HCT116 (cell line): ENCODE measurements around the gene NDUFV3. TPM values are rescaled to one million over a fixed set of nuclear protein-coding genes. Genes with fewer than 3 reads are reported as not detected.

ENCODE experiments used
- ATAC-seq: fragments of 200-7000 bp; cut with Tn5 transposase; 2 replicates; pipeline ENCODE4 v1.9.1; 2020; ENCODE audit warnings: mild to moderate bottlenecking, moderate library complexity
- BruUV-seq: library from RNA; stranded (reverse); fragments of 400-500 nt; replicated peaks from 2 replicates; lab custom pipeline; 2021; lab: Mats Ljungman, UMichigan
- CTCF ChIA-PET: fragments of 300-600 bp; sonication (Branson Sonifier 250); formaldehyde crosslinking; loops from one replicate; lab custom pipeline; 2021; ENCODE audit warnings: antibody characterized with exemption; lab: Charles Lee
- POLR2A ChIA-PET: fragments of 300-600, 350-600 bp; sonication (Branson Sonifier 250); formaldehyde crosslinking; loops from one replicate; lab custom pipeline; 2021; ENCODE audit warnings: antibody characterized with exemption; lab: Charles Lee
- RAD21 ChIA-PET, 2 experiments: fragments of 300-600 bp; sonication (Branson Sonifier 250); formaldehyde crosslinking; loops; one replicate each; lab custom pipeline; 2023; ENCODE audit warnings: low total read pairs in 2 of 2; ENCODE audit not compliant: uncharacterized antibody in 2 of 2, unreplicated experiment in 2 of 2, low non-redundant PET in 1 of 2; lab: Charles Lee
- DNase-seq: peaks from one replicate; pipeline ENCODE4 v3.0.0-alpha.2; 2010; ENCODE audit warnings: low read depth, low spot score
- H2AFZ ChIP-seq: fragments of 200-600 bp; shearing (Covaris generic), sonication (generic); 2 replicates; pipeline ENCODE4 v1.6.1; 2017; ENCODE audit warnings: low read depth, mixed run types, mixed read lengths, antibody characterized with exemption, low read length; ENCODE audit not compliant: poor library complexity, severe bottlenecking
- H3K27ac ChIP-seq: 2 replicates; pipeline ENCODE4 v1.5.1; 2012; ENCODE audit warnings: low read depth, low read length
- H3K27me3 ChIP-seq: fragments of 200-600 bp; sonication (generic); 2 replicates; pipeline ENCODE4 v1.6.1; 2016; ENCODE audit warnings: mixed run types, low read length, mixed read lengths; ENCODE audit not compliant: insufficient read depth
- H3K36me3 ChIP-seq, 2 experiments: fragments of 200-500 bp in 1 of 2; fragments of 200-600 bp in 1 of 2; sonication (Bioruptor generic) in 1 of 2; sonication (generic) in 1 of 2; 2 replicates each; pipeline versions ENCODE4 v1.5.1 to v1.6.1; 2014 to 2016; ENCODE audit warnings: low read length in 2 of 2, inconsistent platforms in 1 of 2, mixed read lengths in 1 of 2, mixed run types in 1 of 2; ENCODE audit not compliant: insufficient read depth in 2 of 2, control insufficient read depth in 1 of 2
- H3K4me1 ChIP-seq, 2 experiments: fragments of 200-600 bp in 1 of 2; sonication (generic) in 1 of 2; 2 replicates each; pipeline versions ENCODE4 v1.5.1 to v1.6.1; 2012 to 2017; ENCODE audit warnings: low read length in 2 of 2, inconsistent platforms in 1 of 2, mild to moderate bottlenecking in 1 of 2, mixed read lengths in 1 of 2, mixed run types in 1 of 2, moderate library complexity in 1 of 2; ENCODE audit not compliant: insufficient read depth in 2 of 2, control insufficient read depth in 1 of 2
- H3K4me2 ChIP-seq: fragments of 200-600 bp; sonication (generic); 2 replicates; pipeline ENCODE4 v1.6.1; 2017; ENCODE audit warnings: mixed run types, low read length, mixed read lengths
- H3K4me3 ChIP-seq, 2 experiments: fragments of 200-600 bp in 1 of 2; sonication (generic) in 1 of 2; replicated peaks in 1 of 2; 2 replicates each; pipeline ENCODE4 v1.5.1; 2011 to 2016; ENCODE audit warnings: low read length in 2 of 2, control low read depth in 1 of 2, low read depth in 1 of 2, mild to moderate bottlenecking in 1 of 2, mixed read lengths in 1 of 2, mixed run types in 1 of 2
- H3K79me2 ChIP-seq: fragments of 200-600 bp; sonication (generic); 2 replicates; pipeline ENCODE4 v1.6.1; 2017; ENCODE audit warnings: mild to moderate bottlenecking, mixed run types, low read length, moderate library complexity, mixed read lengths; ENCODE audit not compliant: insufficient read depth
- H3K9ac ChIP-seq: fragments of 200-600 bp; sonication (generic); 2 replicates; pipeline ENCODE4 v1.6.1; 2016; ENCODE audit warnings: low read length, mixed read lengths
- H3K9me2 ChIP-seq: fragments of 200-600 bp; sonication (generic), shearing (Covaris generic); 2 replicates; pipeline ENCODE4 v1.6.1; 2017; ENCODE audit warnings: mixed run types, mild to moderate bottlenecking, moderate library complexity; ENCODE audit not compliant: insufficient read depth
- H3K9me3 ChIP-seq, 2 experiments: fragments of 200-500 bp in 1 of 2; fragments of 200-600 bp in 1 of 2; sonication (Bioruptor generic) in 1 of 2; sonication (generic) in 1 of 2; 2 replicates each; pipeline ENCODE4 v1.6.1; 2014 to 2017; ENCODE audit warnings: low read length in 2 of 2, mixed read lengths in 2 of 2, inconsistent platforms in 1 of 2, low read depth in 1 of 2, mild to moderate bottlenecking in 1 of 2, mixed run types in 1 of 2, moderate library complexity in 1 of 2; ENCODE audit not compliant: control insufficient read depth in 1 of 2, insufficient read depth in 1 of 2
- H4K20me1 ChIP-seq: fragments of 200-600 bp; sonication (generic), shearing (Covaris generic); 2 replicates; pipeline ENCODE4 v1.6.1; 2017; ENCODE audit warnings: mixed run types, mild to moderate bottlenecking, moderate library complexity; ENCODE audit not compliant: insufficient read depth
- ATF3 ChIP-seq: IDR thresholded peaks from 2 replicates; pipeline ENCODE4 v1.6.1; 2012
- CBX3 ChIP-seq: IDR thresholded peaks from 2 replicates; pipeline ENCODE4 v1.6.1; 2012; ENCODE audit warnings: low read depth
- EGR1 ChIP-seq: IDR thresholded peaks from 2 replicates; pipeline ENCODE4 v1.6.1; 2012; ENCODE audit warnings: low read depth
- EZH2 ChIP-seq: fragments of 200-600 bp; sonication (generic); IDR thresholded peaks from 2 replicates; pipeline ENCODE4 v1.6.1; 2017; ENCODE audit warnings: antibody characterized with exemption, mixed run types
- EZH2phosphoT487 ChIP-seq: fragments of 200-600 bp; IDR thresholded peaks from 2 replicates; pipeline ENCODE4 v1.6.1; 2018; ENCODE audit warnings: antibody characterized with exemption, borderline replicate concordance
- FOSL1 ChIP-seq: IDR thresholded peaks from 2 replicates; pipeline ENCODE4 v1.6.1; 2012; ENCODE audit warnings: low read depth
- JUND ChIP-seq: IDR thresholded peaks from 2 replicates; pipeline ENCODE4 v1.6.1; 2012
- MAX ChIP-seq: IDR thresholded peaks from 2 replicates; pipeline ENCODE4 v1.6.1; 2012
- POLR2A ChIP-seq: IDR thresholded peaks from 2 replicates; pipeline ENCODE4 v1.7.0; 2011; ENCODE audit warnings: borderline replicate concordance; ENCODE audit not compliant: insufficient read depth, insufficient read length; ENCODE audit errors: extremely low read depth
- POLR2AphosphoS5 ChIP-seq: IDR thresholded peaks from 2 replicates; pipeline ENCODE4 v1.6.1; 2011; ENCODE audit warnings: mild to moderate bottlenecking, low read depth, low read length, moderate library complexity
- RAD21 ChIP-seq: IDR thresholded peaks from 2 replicates; pipeline ENCODE4 v1.6.1; 2012; ENCODE audit warnings: low read depth, mild to moderate bottlenecking
- REST ChIP-seq: IDR thresholded peaks from 2 replicates; pipeline ENCODE4 v1.6.1; 2012; ENCODE audit warnings: low read depth
- SIN3A ChIP-seq: IDR thresholded peaks from 2 replicates; pipeline ENCODE4 v1.6.1; 2012; ENCODE audit warnings: low read depth
- SP1 ChIP-seq: IDR thresholded peaks from 2 replicates; pipeline ENCODE4 v1.6.1; 2012; ENCODE audit warnings: low read depth
- SRF ChIP-seq: IDR thresholded peaks from 2 replicates; pipeline ENCODE4 v1.6.1; 2012; ENCODE audit warnings: low read depth
- TCF7L2 ChIP-seq: IDR thresholded peaks from 2 replicates; pipeline ENCODE4 v1.7.0; 2011; ENCODE audit warnings: borderline replicate concordance, inconsistent platforms; ENCODE audit not compliant: insufficient read depth, insufficient read length; ENCODE audit errors: extremely low read depth
- ZBTB33 ChIP-seq: IDR thresholded peaks from 2 replicates; pipeline ENCODE4 v1.6.1; 2011; ENCODE audit warnings: mild to moderate bottlenecking, low read length, moderate library complexity; ENCODE audit not compliant: insufficient replicate concordance; ENCODE audit errors: extremely low read depth
- ZFX ChIP-seq: fragments of 450-650 bp; IDR thresholded peaks from 2 replicates; pipeline ENCODE4 v1.6.1; 2017
- ZNF274 ChIP-seq: fragments of 200-500 bp; sonication (Bioruptor generic); IDR thresholded peaks from 2 replicates; pipeline ENCODE4 v1.6.1; 2014; ENCODE audit warnings: mild to moderate bottlenecking, low read depth, low read length, inconsistent platforms
- intact Hi-C: fragments of 100-400 bp; cut with micrococcal nuclease; formaldehyde crosslinking; loops from 2 replicates; pipeline ENCODE4 v1.10.0; 2022
- total RNA-seq: library from RNA; stranded (reverse); gene quantifications from one replicate; pipeline ENCODE4 v1.2.1, GENCODE V29; 2021; ENCODE audit not compliant: unreplicated experiment
- TF ChIP-seq, protein P1 (sequence below), 3 experiments: fragments of 200-600 bp in 1 of 3; sonication (generic) in 1 of 3; IDR thresholded peaks in 2 of 3; conservative IDR thresholded peaks in 1 of 3; 2 replicates each; pipeline ENCODE4 v1.5.1; 2012 to 2017; ENCODE audit warnings: low read depth in 2 of 3, low read length in 2 of 3, antibody characterized with exemption in 1 of 3, borderline replicate concordance in 1 of 3, control low read depth in 1 of 3, mild to moderate bottlenecking in 1 of 3, mixed read lengths in 1 of 3, mixed run types in 1 of 3, moderate library complexity in 1 of 3; ENCODE audit not compliant: insufficient read depth in 1 of 3

Gene NDUFV3
- total RNA-seq, 1 experiment from 2014 or later = 35.2 TPM

GRCh38 chr21:42918291-42918690 lies 25.2 kb downstream of the NDUFV3 start:
- Histone ChIP-seq H3K9me2 (no peaks in the 10 kb centered on the region), H3K27me3 (no peaks in the 10 kb centered on the region), H4K20me1 (no peaks in the 10 kb centered on the region), H3K27ac (no peak overlapping the region), H3K79me2 (no peaks in the 10 kb centered on the region), H3K4me3 (no peak overlapping the region), H3K9ac (no peak overlapping the region), H3K9me3 (no peaks in the 10 kb centered on the region), H2AFZ (no peak overlapping the region), H3K4me1 (no peaks in the 10 kb centered on the region; a peak in 1 of 4 replicates), H3K4me2 (no peak overlapping the region), H3K36me3 (no peaks in the 10 kb centered on the region)
- intact Hi-C loops = no loop called here
- RAD21 ChIA-PET = no interaction called here
- TF ChIP-seq EGR1 (no peak), EZH2phosphoT487 (no peak), ATF3 (no peak), ZNF274 (no peak), POLR2A (no peak), CBX3 (no peak), EZH2 (no peak), ZFX (no peak), MAX (no peak), TCF7L2 (no peak), POLR2AphosphoS5 (no peak), ZBTB33 (no peak), REST (no peak), FOSL1 (no peak), SRF (no peak), SP1 (no peak), JUND (no peak), RAD21 (no peak), SIN3A (no peak)
- TF ChIP-seq, protein P1, sequence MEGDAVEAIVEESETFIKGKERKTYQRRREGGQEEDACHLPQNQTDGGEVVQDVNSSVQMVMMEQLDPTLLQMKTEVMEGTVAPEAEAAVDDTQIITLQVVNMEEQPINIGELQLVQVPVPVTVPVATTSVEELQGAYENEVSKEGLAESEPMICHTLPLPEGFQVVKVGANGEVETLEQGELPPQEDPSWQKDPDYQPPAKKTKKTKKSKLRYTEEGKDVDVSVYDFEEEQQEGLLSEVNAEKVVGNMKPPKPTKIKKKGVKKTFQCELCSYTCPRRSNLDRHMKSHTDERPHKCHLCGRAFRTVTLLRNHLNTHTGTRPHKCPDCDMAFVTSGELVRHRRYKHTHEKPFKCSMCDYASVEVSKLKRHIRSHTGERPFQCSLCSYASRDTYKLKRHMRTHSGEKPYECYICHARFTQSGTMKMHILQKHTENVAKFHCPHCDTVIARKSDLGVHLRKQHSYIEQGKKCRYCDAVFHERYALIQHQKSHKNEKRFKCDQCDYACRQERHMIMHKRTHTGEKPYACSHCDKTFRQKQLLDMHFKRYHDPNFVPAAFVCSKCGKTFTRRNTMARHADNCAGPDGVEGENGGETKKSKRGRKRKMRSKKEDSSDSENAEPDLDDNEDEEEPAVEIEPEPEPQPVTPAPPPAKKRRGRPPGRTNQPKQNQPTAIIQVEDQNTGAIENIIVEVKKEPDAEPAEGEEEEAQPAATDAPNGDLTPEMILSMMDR (IDR thresholded peaks at IDR 0.05 in 2 of 3, conservative IDR thresholded peaks at IDR 0.05 in 1 of 3; ENCODE audit: borderline replicate concordance in 1 of 3, insufficient read depth in 1 of 3, low read depth in 2 of 3, low read length in 2 of 3) = no peak
- DNase-seq (no peak), ATAC-seq (no peak)
- no TSS peak for BruUV-seq
- POLR2A ChIA-PET = no interaction called here
- CTCF ChIA-PET = no interaction called here
